SU-DHL-6 (cell line): ENCODE data around the gene TIMP3.

Experiments used
- H2AFZ ChIP-seq: fragments of 200-600 bp; sonication (generic); 2 replicates; pipeline ENCODE4 v1.6.1; 2014; ENCODE audit warnings: low read depth, mild to moderate bottlenecking, moderate library complexity, mixed read lengths, antibody characterized with exemption, low read length; ENCODE audit not compliant: severe bottlenecking
- H3F3A ChIP-seq: fragments of 200-600 bp; shearing (Covaris generic); 2 replicates; pipeline ENCODE4 v1.6.0; 2016; ENCODE audit warnings: antibody characterized with exemption, mild to moderate bottlenecking; ENCODE audit not compliant: insufficient read depth
- H3K27ac ChIP-seq: fragments of 200-600 bp; sonication (generic); 2 replicates; pipeline ENCODE4 v1.5.1; 2016; ENCODE audit warnings: low read depth, mild to moderate bottlenecking, low read length, moderate library complexity, mixed read lengths
- H3K27me3 ChIP-seq: fragments of 200-600 bp; sonication (generic), shearing (Covaris generic); 2 replicates; pipeline ENCODE4 v1.6.0; 2014; ENCODE audit warnings: mild to moderate bottlenecking, low read length
- H3K36me3 ChIP-seq: fragments of 200-600 bp; sonication (generic); 2 replicates; pipeline ENCODE4 v1.6.1; 2014; ENCODE audit warnings: mild to moderate bottlenecking, low read length, mixed read lengths
- H3K4me2 ChIP-seq: fragments of 300-600, 200-600 bp; shearing (Covaris generic), sonication (generic); 2 replicates; pipeline ENCODE4 v1.6.0; 2014; ENCODE audit warnings: low read length, low read depth, mild to moderate bottlenecking; ENCODE audit not compliant: poor library complexity, severe bottlenecking
- H3K4me3 ChIP-seq: fragments of 200-600 bp; sonication (generic); 2 replicates; pipeline ENCODE4 v1.5.1; 2014; ENCODE audit warnings: antibody characterized with exemption, low read length, mild to moderate bottlenecking, mixed read lengths; ENCODE audit not compliant: insufficient read depth, poor library complexity, severe bottlenecking
- H3K79me2 ChIP-seq: fragments of 200-600 bp; sonication (generic); 2 replicates; pipeline ENCODE4 v1.6.1; 2014; ENCODE audit warnings: mild to moderate bottlenecking, low read length, moderate library complexity; ENCODE audit not compliant: insufficient read depth
- H3K9ac ChIP-seq: fragments of 200-600 bp; sonication (generic); 2 replicates; pipeline ENCODE4 v1.7.0; 2014; ENCODE audit warnings: mild to moderate bottlenecking, low read length
- H3K9me2 ChIP-seq: fragments of 200-600 bp; sonication (generic); replicated peaks from 2 replicates; pipeline ENCODE4 v1.6.1; 2014; ENCODE audit warnings: low read length; ENCODE audit not compliant: insufficient read depth
- H3K9me3 ChIP-seq: fragments of 200-600 bp; sonication (generic); 2 replicates; pipeline ENCODE4 v1.6.1; 2014; ENCODE audit warnings: low read length, mixed read lengths; ENCODE audit not compliant: insufficient read depth
- H4K20me1 ChIP-seq: fragments of 200-600 bp; sonication (generic); 2 replicates; pipeline ENCODE4 v1.6.1; 2014; ENCODE audit warnings: low read depth, mild to moderate bottlenecking, antibody characterized with exemption, low read length, moderate library complexity, mixed read lengths
- CTCF ChIP-seq: fragments of 200-600 bp; sonication (generic); IDR thresholded peaks from one replicate; pipeline ENCODE4 v1.5.1; 2017; ENCODE audit warnings: antibody characterized with exemption, mild to moderate bottlenecking, low read length, moderate library complexity; ENCODE audit not compliant: insufficient read depth, poor library complexity, severe bottlenecking
- EZH2phosphoT487 ChIP-seq: fragments of 200-600 bp; sonication (generic), shearing (Covaris generic); conservative IDR thresholded peaks from 2 replicates; pipeline ENCODE4 v1.6.1; 2018; ENCODE audit warnings: mild to moderate bottlenecking, antibody characterized with exemption, low read length, moderate library complexity, mixed read lengths

Gene TIMP3

GRCh38 chr22:32760396-32760795 lies 41.1 kb upstream of the TIMP3 start:
- Histone ChIP-seq H2AFZ (no peak overlapping the region), H3K27me3 (no peaks in the 10 kb centered on the region), H3K27ac (no peak overlapping the region), H3F3A (no peaks in the 10 kb centered on the region), H3K79me2 (no peaks in the 10 kb centered on the region), H3K36me3 (no peaks in the 10 kb centered on the region), H3K9me2 (no peaks in the 10 kb centered on the region), H4K20me1 (no peaks in the 10 kb centered on the region), H3K4me3 (no peak overlapping the region), H3K9ac (no peak overlapping the region), H3K4me2 (no peak overlapping the region), H3K9me3 (no peaks in the 10 kb centered on the region)
- TF ChIP-seq CTCF (no peak), EZH2phosphoT487 (no peak)

GRCh38 chr22:32760815-32761214 lies 40.7 kb upstream of the TIMP3 start:
- Histone ChIP-seq H3K4me3 (no peak overlapping the region), H3K9me3 (no peaks in the 10 kb centered on the region), H3K9me2 (no peaks in the 10 kb centered on the region), H3K27me3 (no peaks in the 10 kb centered on the region), H3K4me2 (no peak overlapping the region), H4K20me1 (no peaks in the 10 kb centered on the region), H2AFZ (no peak overlapping the region), H3K79me2 (no peaks in the 10 kb centered on the region), H3K9ac (no peak overlapping the region), H3K27ac (no peak overlapping the region), H3F3A (no peaks in the 10 kb centered on the region), H3K36me3 (no peaks in the 10 kb centered on the region)
- TF ChIP-seq EZH2phosphoT487 (no peak), CTCF (no peak)

DNA sequence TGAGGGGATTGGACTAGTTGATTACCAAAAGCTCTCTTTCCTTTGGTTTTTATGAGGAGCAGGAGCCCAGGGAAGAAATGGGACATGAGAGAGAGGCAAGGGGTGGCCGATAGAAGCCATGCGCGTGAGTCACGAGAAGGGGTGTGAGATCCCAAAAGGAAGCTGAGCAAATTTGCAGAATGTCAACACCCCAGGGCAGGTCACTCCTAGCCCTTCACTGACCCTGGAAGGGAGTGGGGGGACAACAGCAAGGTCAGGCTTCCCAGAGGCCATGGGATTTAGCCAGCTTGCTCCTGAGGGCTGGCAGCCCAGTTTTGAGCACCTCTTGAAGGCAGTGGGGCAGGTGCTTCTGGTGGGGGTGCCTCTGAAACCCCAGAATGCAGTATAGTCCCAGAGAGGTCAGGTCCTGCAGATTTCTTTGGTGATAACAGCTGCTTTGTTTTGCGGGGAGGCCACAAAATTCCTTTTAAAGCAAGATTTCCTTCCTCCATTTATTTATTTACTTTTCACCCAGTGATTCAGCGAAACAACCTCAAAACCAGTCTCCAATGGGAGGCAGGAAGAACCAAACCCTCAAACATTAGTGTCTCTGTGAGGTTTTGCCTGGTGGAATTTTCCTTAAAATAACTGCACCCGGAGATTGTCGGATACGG lies 40.1 kb upstream of the TIMP3 start:
- Histone ChIP-seq H3K27ac (no peak overlapping the region), H3K27me3 (no peaks in the 10 kb centered on the region), H3K9ac (no peak overlapping the region), H3K4me3 (no peak overlapping the region), H4K20me1 (no peaks in the 10 kb centered on the region), H2AFZ (no peak overlapping the region), H3K4me2 (no peak overlapping the region), H3K9me3 (no peaks in the 10 kb centered on the region), H3K9me2 (no peaks in the 10 kb centered on the region), H3K79me2 (no peaks in the 10 kb centered on the region), H3F3A (no peaks in the 10 kb centered on the region), H3K36me3 (no peaks in the 10 kb centered on the region)
- TF ChIP-seq EZH2phosphoT487 (no peak), CTCF (no peak)
